ENCODE results near the gene RNASE11.
"Not testable (repeated sequence)": the region's sequence is repeated elsewhere in the genome, so short reads cannot be mapped to it uniquely, and the experiment has no call there.

The RNASE11 gene

GRCh38 chr14:20597108-20597507 is 9.3 kb upstream of the RNASE11 start:
- Histone ChIP-seq H3K4me1 (ENCODE audit: control insufficient read depth, insufficient read depth, low read length) (no peaks in the 10 kb centered on the region), H3K27ac (ENCODE audit: extremely low read depth, low read depth, low read length) (no peak overlapping the region), H3K9me3 (ENCODE audit: control insufficient read depth, insufficient read depth, low read depth, low read length) (no peaks in the 10 kb centered on the region), H3K36me3 (ENCODE audit: control insufficient read depth in 2 of 2, insufficient read depth in 1 of 2, low read length in 2 of 2) (no peaks in the 10 kb centered on the region), H3K4me3 (ENCODE audit: low read depth, low read length) (no peak overlapping the region)
- CTCF ChIA-PET = interaction anchor here (0.9 kb wide), 1 partner anchor 12 kb away, joined by 3 read pairs; no protein-coding TSS in a partner anchor
- POLR2A ChIA-PET = interaction anchor here (0.6 kb wide), 1 partner anchor 621 kb away, joined by 4 read pairs; no protein-coding TSS in a partner anchor
- TF ChIP-seq ZNF155 (tag by site-specific recombination; IDR thresholded peaks at IDR 0.05) = no peak
- no peak for TF ChIP-seq ZNF391 (tag by site-specific recombination; IDR thresholded peaks at IDR 0.05; ENCODE audit: borderline replicate concordance, low read depth)
- no peak for TF ChIP-seq ZNF202 (tag by site-specific recombination; IDR thresholded peaks at IDR 0.05; ENCODE audit: borderline replicate concordance)
- TF ChIP-seq HOXC10 (CRISPR knock-in tag; IDR thresholded peaks at IDR 0.05) = no peak
- no peak for TF ChIP-seq GLIS1 (tag by site-specific recombination; IDR thresholded peaks at IDR 0.05)
- no peak for TF ChIP-seq ZNF473 (tag by site-specific recombination; IDR thresholded peaks at IDR 0.05)
- no peak for TF ChIP-seq ZFHX2 (tag by site-specific recombination; conservative IDR thresholded peaks at IDR 0.05)
- TF ChIP-seq ZNF610 (tag by site-specific recombination; IDR thresholded peaks at IDR 0.05; ENCODE audit: borderline replicate concordance) = no peak
- no peak for TF ChIP-seq ZNF148 (tag by site-specific recombination; IDR thresholded peaks at IDR 0.05; ENCODE audit: borderline replicate concordance)
- no peak for TF ChIP-seq PRDM6 (tag by site-specific recombination; IDR thresholded peaks at IDR 0.05)
- no peak for TF ChIP-seq ZNF157 (tag by site-specific recombination; IDR thresholded peaks at IDR 0.05)
- TF ChIP-seq ZBTB6 (tag by site-specific recombination; IDR thresholded peaks at IDR 0.05) = no peak
- no peak for TF ChIP-seq ZNF274 (IDR thresholded peaks at IDR 0.05; ENCODE audit: low read length)
- TF ChIP-seq ZNF274 (tag by site-specific recombination; IDR thresholded peaks at IDR 0.05; ENCODE audit: borderline replicate concordance) = no peak
- TF ChIP-seq PRDM1 (tag by site-specific recombination; IDR thresholded peaks at IDR 0.05) = no peak

GRCh38 chr14:20595726-20596125 is 7.9 kb upstream of the RNASE11 start:
- H3K4me3 ChIP-seq (ENCODE audit: low read depth, low read length); H3K27ac ChIP-seq (ENCODE audit: extremely low read depth, low read depth, low read length); H3K4me1 ChIP-seq (ENCODE audit: control insufficient read depth, insufficient read depth, low read length); H3K36me3 ChIP-seq (ENCODE audit: control insufficient read depth in 2 of 2, insufficient read depth in 1 of 2, low read length in 2 of 2); CTCF ChIA-PET; POLR2A ChIA-PET; H3K9me3 ChIP-seq (ENCODE audit: control insufficient read depth, insufficient read depth, low read depth, low read length): not testable (repeated sequence)

GRCh38 chr14:20592574-20592973 is 4.8 kb upstream of the RNASE11 start:
- Histone ChIP-seq H3K27ac (ENCODE audit: extremely low read depth, low read depth, low read length) (no peak overlapping the region), H3K9me3 (ENCODE audit: control insufficient read depth, insufficient read depth, low read depth, low read length) (no peaks in the 10 kb centered on the region), H3K4me3 (ENCODE audit: low read depth, low read length) (no peak overlapping the region), H3K4me1 (ENCODE audit: control insufficient read depth, insufficient read depth, low read length) (no peaks in the 10 kb centered on the region), H3K36me3 (ENCODE audit: control insufficient read depth in 2 of 2, insufficient read depth in 1 of 2, low read length in 2 of 2) (no peaks in the 10 kb centered on the region)
- ChIA-PET POLR2A (no interaction called here), CTCF (interaction anchor here (0.6 kb wide), 1 partner anchor 310 kb away, joined by 3 read pairs; no protein-coding TSS in a partner anchor)
- TF ChIP-seq HIC1 (tag by site-specific recombination; IDR thresholded peaks at IDR 0.05) = no peak

All from HEK293 (cell line).